GM06990 (cell line): Measurements from ENCODE around the gene STAB2.
"Not testable (repeated sequence)": the region's sequence is repeated elsewhere in the genome, so short reads cannot be mapped to it uniquely, and the experiment has no call there.

Experiments used
- DNase-seq: peaks from one replicate; pipeline ENCODE4 v3.0.0-alpha.2; 2011; ENCODE audit not compliant: insufficient read length; ENCODE audit errors: extremely low read depth
- H3K27me3 ChIP-seq: replicated peaks from 2 replicates; pipeline ENCODE4 v1.6.0; 2011; ENCODE audit warnings: low read length; ENCODE audit not compliant: control insufficient read depth, insufficient read depth
- H3K36me3 ChIP-seq: 2 replicates; pipeline ENCODE4 v1.5.1; 2011; ENCODE audit warnings: low read length; ENCODE audit not compliant: control insufficient read depth, insufficient read depth
- H3K4me3 ChIP-seq: replicated peaks from 2 replicates; pipeline ENCODE4 v1.5.1; 2011; ENCODE audit warnings: low read depth, mild to moderate bottlenecking, control low read depth, low read length
- CTCF ChIP-seq: IDR thresholded peaks from 2 replicates; pipeline ENCODE4 v1.5.1; 2011; ENCODE audit warnings: low read length, control low read depth, mild to moderate bottlenecking, inconsistent platforms; ENCODE audit not compliant: insufficient read depth, poor library complexity, severe bottlenecking

The STAB2 gene

GRCh38 chr12:103652808-103653207, 65.7 kb downstream of the STAB2 start:
- no peaks in the 10 kb centered on the region; the same call in none of the 2 replicates for H3K27me3 ChIP-seq
- TF ChIP-seq CTCF: no peak
- DNase-seq: no peak
- no peaks in the 10 kb centered on the region for H3K36me3 ChIP-seq
- H3K4me3 ChIP-seq: no peak overlapping the region

- H3K36me3 ChIP-seq, H3K27me3 ChIP-seq, H3K4me3 ChIP-seq, DNase-seq: not testable (repeated sequence)
Observed at GRCh38 chr12:103653568-103654173, 66.6 kb downstream of the STAB2 start.

- no peak for DNase-seq
- Histone ChIP-seq H3K36me3 (no peaks in the 10 kb centered on the region), H3K27me3 (no peaks in the 10 kb centered on the region; the same call in none of the 2 replicates), H3K4me3 (no peak overlapping the region)
- no peak for TF ChIP-seq CTCF
Observed at GRCh38 chr12:103654816-103655215, 67.7 kb downstream of the STAB2 start.

GRCh38 chr12:103656291-103656690, 69.2 kb downstream of the STAB2 start:
- Histone ChIP-seq H3K36me3 (no peaks in the 10 kb centered on the region), H3K27me3 (no peaks in the 10 kb centered on the region; the same call in none of the 2 replicates), H3K4me3 (no peak overlapping the region)
- TF ChIP-seq CTCF: no peak
- DNase-seq: no peak

GRCh38 chr12:103657331-103657730, 70.3 kb downstream of the STAB2 start:
- no peak for TF ChIP-seq CTCF
- Histone ChIP-seq H3K4me3 (no peak overlapping the region), H3K27me3 (no peaks in the 10 kb centered on the region; the same call in none of the 2 replicates), H3K36me3 (no peaks in the 10 kb centered on the region)
- DNase-seq: no peak

- TF ChIP-seq CTCF: no peak
- no peak for DNase-seq
- H3K4me3 ChIP-seq: no peak overlapping the region
- no peaks in the 10 kb centered on the region for H3K36me3 ChIP-seq
- H3K27me3 ChIP-seq: peaks cover 1% of the 10 kb centered on the region
Observed at GRCh38 chr12:103664626-103665025, 77.6 kb downstream of the STAB2 start.
